Activated CD8-positive, alpha-beta memory T cell treated with anti-CD3 and anti-CD28 coated beads for 36 hours (primary cell): ENCODE measurements around the gene ZDHHC16. TPM values are rescaled to one million over a fixed set of nuclear protein-coding genes. Genes with fewer than 3 reads are reported as not detected.

Experiments
- CTCF ChIA-PET: fragments of 350-600 bp; sonication (Branson Sonifier 250); formaldehyde crosslinking; loops from one replicate; lab custom pipeline; 2021; ENCODE audit warnings: antibody characterized with exemption; lab: Charles Lee
- POLR2A ChIA-PET: fragments of 350-600 bp; sonication (Branson Sonifier 250); formaldehyde crosslinking; loops from one replicate; lab custom pipeline; 2021; ENCODE audit warnings: antibody characterized with exemption; lab: Charles Lee
- total RNA-seq, 2 experiments: library from RNA; stranded (reverse); gene quantifications; one replicate each; pipeline ENCODE4 v1.2.3, GENCODE V29; 2021

The ZDHHC16 gene
- total RNA-seq, 2 experiments from 2014 or later, result 55.0 to 57.3 TPM

- ChIA-PET CTCF (interaction anchor here (1.7 to 2.8 kb wide), 3 partner anchors 13 to 26 kb away, joined by 5 to 19 read pairs (median 13); partner anchors contain the start of gene RRP12), POLR2A (interaction anchor here (1.2 to 3.8 kb wide), 5 partner anchors 13 to 26 kb away, joined by 3 to 42 read pairs (median 6); partner anchors contain the start of gene RRP12)
These were observed 19.0 kb upstream of the ZDHHC16 start for GRCh38 chr10:97426776-97427570.

DNA sequence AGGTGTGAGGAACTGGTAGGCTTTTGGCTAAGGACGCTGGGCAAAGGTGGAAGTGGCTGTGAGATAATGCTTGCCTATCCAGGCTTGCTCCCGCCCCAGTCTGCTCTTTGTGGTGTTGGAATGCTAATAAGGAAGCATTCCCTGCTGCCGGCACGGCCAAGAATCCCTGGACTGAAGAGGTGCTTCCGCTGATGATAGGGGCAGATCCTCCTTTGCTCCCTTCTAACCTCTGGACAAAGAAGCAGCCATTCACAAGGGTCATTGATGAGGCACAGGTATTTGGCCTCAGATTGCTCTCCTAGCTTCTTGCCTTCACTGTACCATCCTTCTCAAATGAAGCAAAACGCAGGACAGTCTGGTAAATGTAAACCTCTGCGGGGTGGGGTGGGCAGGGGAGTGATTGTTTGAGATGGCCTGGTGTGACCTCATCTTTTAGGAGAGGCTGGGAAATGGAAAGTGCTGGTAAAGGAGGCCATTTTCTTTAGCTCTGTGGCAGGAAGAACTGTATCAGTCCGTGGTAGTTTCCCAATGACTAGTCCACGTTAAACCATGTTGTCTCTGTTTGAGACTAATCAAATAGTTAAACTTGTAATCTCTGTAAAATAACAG is 18.3 kb upstream of the ZDHHC16 start:
- CTCF ChIA-PET, result interaction anchor here (0.6 to 2.8 kb wide), 4 partner anchors 14 to 85 kb away, joined by 3 to 19 read pairs (median 9); partner anchors contain the start of gene RRP12
- POLR2A ChIA-PET, result interaction anchor here (0.6 to 3.8 kb wide), 8 partner anchors 9 to 27 kb away, joined by 3 to 42 read pairs (median 4); partner anchors contain the start of gene RRP12

DNA sequence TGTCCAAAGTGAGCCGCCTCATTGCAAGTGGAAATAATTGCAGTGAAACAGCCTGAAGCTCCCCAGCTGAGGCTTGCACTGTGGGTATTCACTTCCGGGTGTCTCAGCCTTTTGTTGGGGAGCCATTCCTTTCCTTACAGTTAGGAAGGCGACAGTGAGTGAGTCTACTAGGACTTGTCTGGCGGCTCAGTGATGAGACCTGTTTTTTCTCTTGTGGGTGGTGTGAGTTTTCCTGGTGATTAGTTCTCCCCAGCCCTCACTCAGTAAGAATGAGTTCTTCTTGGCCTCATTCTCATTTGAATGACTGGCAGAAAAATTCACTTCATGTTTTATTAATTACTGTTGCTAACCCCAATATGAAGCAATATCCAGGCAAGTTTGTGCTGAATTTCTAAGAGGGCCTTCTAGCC is 17.4 kb upstream of the ZDHHC16 start:
- POLR2A ChIA-PET, result interaction anchor here (0.9 to 3.8 kb wide), 5 partner anchors 10 to 28 kb away, joined by 3 to 42 read pairs (median 6); partner anchors contain the start of gene RRP12
- CTCF ChIA-PET, result interaction anchor here (0.7 to 2.8 kb wide), 4 partner anchors 15 to 42 kb away, joined by 4 to 19 read pairs (median 9); no protein-coding TSS in a partner anchor

- CTCF ChIA-PET, result interaction anchor here (0.9 to 1.5 kb wide), 4 partner anchors 11 to 279 kb away, joined by 3 to 5 read pairs (median 4); partner anchors contain the start of genes EXOSC1 and MARVELD1
- POLR2A ChIA-PET, result interaction anchor here (0.7 to 1.4 kb wide), 2 partner anchors 25 to 671 kb away, joined by 3 to 6 read pairs; no protein-coding TSS in a partner anchor
These were observed 11.9 kb upstream of the ZDHHC16 start for GRCh38 chr10:97434055-97434454.

GRCh38 chr10:97434557-97434956 is 11.4 kb upstream of the ZDHHC16 start:
- CTCF ChIA-PET, result interaction anchor here (1.1 to 1.5 kb wide), 3 partner anchors 10 to 279 kb away, joined by 3 to 5 read pairs (median 4); partner anchors contain the start of genes EXOSC1 and MARVELD1
- POLR2A ChIA-PET, result interaction anchor here (0.7 to 1.4 kb wide), 3 partner anchors 26 to 671 kb away, joined by 3 to 6 read pairs (median 3); no protein-coding TSS in a partner anchor

- ChIA-PET CTCF (no interaction called here), POLR2A (interaction anchor here (0.7 kb wide), 1 partner anchor 28 kb away, joined by 3 read pairs; no protein-coding TSS in a partner anchor)
These were observed 10.8 kb upstream of the ZDHHC16 start for GRCh38 chr10:97435211-97435610.

DNA sequence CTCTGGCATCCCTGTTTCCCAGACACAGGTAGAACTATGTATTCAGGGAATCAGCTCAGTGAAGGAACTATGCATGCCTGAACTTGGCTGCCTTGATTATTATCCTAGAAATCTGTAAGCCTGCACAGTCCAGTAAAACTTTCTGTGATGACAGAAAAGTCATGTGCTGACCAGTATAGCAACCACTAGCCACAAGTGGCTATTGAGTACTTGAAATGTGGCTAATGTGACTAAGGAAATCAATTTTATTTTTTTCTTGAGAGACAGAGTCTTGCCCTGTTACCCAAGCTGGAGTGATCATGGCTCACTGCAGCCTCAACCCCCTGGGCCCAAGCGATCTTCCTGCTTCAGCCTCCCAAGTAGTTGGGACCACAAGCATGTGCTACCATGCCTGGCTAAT is 3.7 kb upstream of the ZDHHC16 start:
- ChIA-PET POLR2A (interaction anchor here (0.7 to 3.4 kb wide), 2 partner anchors 14 to 16 kb away, joined by 3 to 22 read pairs; no protein-coding TSS in a partner anchor), CTCF (interaction anchor here (0.7 to 1.6 kb wide), 3 partner anchors 28 to 81 kb away, joined by 3 to 4 read pairs (median 3); no protein-coding TSS in a partner anchor)

GRCh38 chr10:97444212-97444611 is 1.8 kb upstream of the ZDHHC16 start:
- ChIA-PET POLR2A (interaction anchor here (1.0 to 3.4 kb wide), 5 partner anchors 16 to 125 kb away, joined by 4 to 22 read pairs (median 6); partner anchors contain the start of gene FRAT1), CTCF (interaction anchor here (1.4 to 2.6 kb wide), 6 partner anchors 10 to 37 kb away, joined by 3 to 8 read pairs (median 4); partner anchors contain the start of gene PGAM1)

- CTCF ChIA-PET, result interaction anchor here (1.2 to 2.6 kb wide), 5 partner anchors 11 to 38 kb away, joined by 3 to 8 read pairs (median 5); partner anchors contain the start of gene PGAM1
- POLR2A ChIA-PET, result interaction anchor here (1.8 to 3.4 kb wide), 2 partner anchors 17 to 30 kb away, joined by 7 to 22 read pairs; no protein-coding TSS in a partner anchor
These were observed 636 bp upstream of the ZDHHC16 start for GRCh38 chr10:97445357-97445721.

- POLR2A ChIA-PET, result interaction anchor here (1.3 kb wide), 1 partner anchor 9 kb away, joined by 3 read pairs; no protein-coding TSS in a partner anchor
- CTCF ChIA-PET, result interaction anchor here (1.1 kb wide), 1 partner anchor 48 kb away, joined by 3 read pairs; the partner anchor contains the start of gene UBTD1
These were observed 4.9 kb downstream of the ZDHHC16 start for GRCh38 chr10:97450828-97451227.

DNA sequence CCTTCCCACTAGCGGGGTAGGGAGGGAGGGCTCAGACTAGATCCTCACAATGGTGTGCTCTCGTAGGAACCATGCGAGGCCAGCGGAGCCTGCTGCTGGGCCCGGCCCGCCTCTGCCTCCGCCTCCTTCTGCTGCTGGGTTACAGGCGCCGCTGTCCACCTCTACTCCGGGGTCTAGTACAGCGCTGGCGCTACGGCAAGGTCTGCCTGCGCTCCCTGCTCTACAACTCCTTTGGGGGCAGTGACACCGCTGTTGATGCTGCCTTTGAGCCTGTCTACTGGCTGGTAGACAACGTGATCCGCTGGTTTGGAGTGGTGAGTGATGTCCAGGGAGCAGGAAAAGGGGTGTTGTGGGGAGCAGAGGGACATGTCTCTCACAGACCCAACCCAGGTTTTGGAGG is 5.6 kb downstream of the ZDHHC16 start:
- CTCF ChIA-PET, result no interaction called here

DNA sequence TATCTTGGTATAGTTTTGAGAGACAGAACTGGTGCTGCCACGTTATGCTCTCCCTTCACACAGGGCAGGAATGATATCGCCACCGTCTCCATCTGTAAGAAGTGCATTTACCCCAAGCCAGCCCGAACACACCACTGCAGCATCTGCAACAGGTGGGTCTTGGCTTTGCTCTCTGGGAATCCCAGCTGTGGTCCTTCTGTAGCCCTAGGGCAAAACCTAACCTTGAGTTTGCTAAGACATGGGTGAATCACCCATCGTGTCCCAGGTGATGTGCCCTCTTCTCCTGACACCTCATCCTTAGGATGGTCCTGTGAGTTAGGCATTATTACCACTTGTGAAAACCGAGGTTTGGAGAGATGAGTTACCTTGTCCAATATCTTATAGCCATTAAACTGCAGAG is 6.4 kb downstream of the ZDHHC16 start:
- POLR2A ChIA-PET, result interaction anchor here (1.1 kb wide), 1 partner anchor 51 kb away, joined by 3 read pairs; the partner anchor contains the start of gene RRP12
- CTCF ChIA-PET, result interaction anchor here (0.8 kb wide), 1 partner anchor 10 kb away, joined by 3 read pairs; no protein-coding TSS in a partner anchor

More for the DNA sequence above, 5.6 kb downstream of the ZDHHC16 start:
- POLR2A ChIA-PET, result interaction anchor here (1.3 kb wide), 1 partner anchor 8 kb away, joined by 3 read pairs; no protein-coding TSS in a partner anchor

DNA sequence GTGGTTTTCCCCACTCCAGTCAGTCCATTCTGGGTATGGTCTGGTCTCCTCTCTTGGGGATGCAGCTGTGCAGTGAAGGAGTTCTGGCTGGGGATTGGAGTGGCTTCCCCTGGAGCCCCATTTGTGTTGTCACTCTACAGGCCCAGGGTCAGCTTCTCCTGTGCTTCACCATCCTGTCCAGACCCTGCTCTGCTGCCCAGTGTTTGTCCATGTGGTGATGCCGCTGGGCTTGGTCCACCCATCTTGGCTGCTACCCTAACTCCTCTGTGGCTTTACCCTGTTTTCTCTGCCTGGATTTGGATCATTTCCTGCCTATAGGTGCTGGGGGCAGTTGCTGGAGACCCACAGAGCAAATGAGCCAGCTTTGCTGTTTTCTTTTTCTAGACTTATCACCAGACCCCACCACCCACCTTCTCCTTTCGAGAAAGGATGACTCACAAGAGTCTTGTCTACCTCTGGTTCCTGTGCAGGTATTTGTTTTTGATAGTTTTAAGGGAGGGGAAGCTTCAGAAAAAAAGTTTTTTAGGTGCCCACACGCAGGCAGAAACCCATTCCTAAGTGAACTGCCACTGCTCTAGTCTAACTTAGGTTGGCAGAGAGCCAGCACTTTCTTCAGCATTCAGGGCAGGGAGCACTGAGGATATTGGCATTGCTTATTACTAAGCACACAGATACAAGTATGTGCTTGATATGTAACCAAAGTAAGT is 8.5 kb downstream of the ZDHHC16 start:
- ChIA-PET CTCF (interaction anchor here (1.1 to 1.9 kb wide), 4 partner anchors 10 to 119 kb away, joined by 3 to 8 read pairs (median 4); no protein-coding TSS in a partner anchor), POLR2A (interaction anchor here (0.6 kb wide), 2 partner anchors 21 to 46 kb away, joined by 3 read pairs; no protein-coding TSS in a partner anchor)

DNA sequence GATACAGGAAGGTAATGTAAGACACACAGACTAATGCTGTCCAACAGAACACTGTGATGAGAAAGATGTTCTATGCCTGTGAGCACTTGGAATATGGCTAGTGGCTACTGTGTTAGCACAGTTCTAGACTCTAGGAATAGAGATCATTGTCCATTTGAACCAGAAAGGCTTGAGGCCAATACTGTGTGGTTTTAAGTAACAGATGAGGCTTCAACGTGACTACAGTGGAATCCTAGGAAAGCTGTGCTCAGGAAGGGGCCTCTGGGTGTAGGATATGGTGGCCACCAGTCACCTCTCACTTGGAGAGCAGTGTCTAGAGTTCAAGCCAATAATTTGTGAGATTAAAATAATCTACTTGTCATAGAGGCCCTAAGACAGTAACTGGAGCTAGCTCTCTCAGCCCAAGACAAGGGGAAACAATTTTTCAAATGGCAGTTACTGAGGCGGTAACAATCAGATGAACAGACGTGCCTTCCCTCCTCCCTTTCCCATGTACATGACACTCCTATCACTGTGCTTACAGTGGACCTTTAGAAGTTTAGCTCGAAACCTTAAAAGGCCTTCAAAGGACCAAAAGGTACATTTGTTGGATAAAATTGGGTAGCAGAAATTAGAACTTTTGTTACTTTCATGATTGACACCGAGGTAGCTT is 10.2 kb downstream of the ZDHHC16 start:
- ChIA-PET CTCF (interaction anchor here (0.6 kb wide), 1 partner anchor 307 kb away, joined by 4 read pairs; no protein-coding TSS in a partner anchor), POLR2A (no interaction called here)

DNA sequence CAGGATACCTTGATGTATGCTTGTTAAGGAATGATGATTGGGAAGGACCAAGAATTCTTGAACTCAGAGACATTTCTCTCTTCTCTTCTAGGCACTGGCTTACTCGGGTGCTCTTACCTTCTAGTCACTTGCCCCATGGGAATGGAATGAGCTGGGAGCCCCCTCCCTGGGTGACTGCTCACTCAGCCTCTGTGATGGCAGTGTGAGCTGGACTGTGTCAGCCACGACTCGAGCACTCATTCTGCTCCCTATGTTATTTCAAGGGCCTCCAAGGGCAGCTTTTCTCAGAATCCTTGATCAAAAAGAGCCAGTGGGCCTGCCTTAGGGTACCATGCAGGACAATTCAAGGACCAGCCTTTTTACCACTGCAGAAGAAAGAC is 10.7 kb downstream of the ZDHHC16 start:
- POLR2A ChIA-PET, result no interaction called here
- CTCF ChIA-PET, result interaction anchor here (0.6 kb wide), 1 partner anchor 307 kb away, joined by 4 read pairs; no protein-coding TSS in a partner anchor

- POLR2A ChIA-PET, result no interaction called here
- CTCF ChIA-PET, result interaction anchor here (1.2 kb wide), 1 partner anchor 114 kb away, joined by 3 read pairs; the partner anchor contains the start of gene ANKRD2
These were observed 13.1 kb downstream of the ZDHHC16 start for GRCh38 chr10:97459111-97459510.

GRCh38 chr10:97459933-97460332 is 14.0 kb downstream of the ZDHHC16 start:
- CTCF ChIA-PET, result interaction anchor here (1.2 kb wide), 1 partner anchor 113 kb away, joined by 3 read pairs; the partner anchor contains the start of gene ANKRD2
- POLR2A ChIA-PET, result interaction anchor here (0.8 kb wide), 1 partner anchor 9 kb away, joined by 3 read pairs; no protein-coding TSS in a partner anchor
